GM12878 (cell line): Measurements from ENCODE around the gene GUCA1A. TPM values are rescaled to one million over a fixed set of nuclear protein-coding genes. Genes with fewer than 3 reads are reported as not detected.

Experiments
- ATAC-seq: fragments of 200-7000 bp; cut with Tn5 transposase; 3 replicates; pipeline ENCODE4 v1.9.1; 2020; ENCODE audit warnings: mild to moderate bottlenecking, moderate library complexity
- BruUV-seq: library from RNA; stranded (reverse); fragments of 400-500 nt; replicated peaks from 2 replicates; lab custom pipeline; 2021; lab: Mats Ljungman, UMichigan
- CTCF ChIA-PET: fragments of 300-600 bp; sonication (Branson Sonifier 250); formaldehyde crosslinking; extraction: SDS; loops from one replicate; lab custom pipeline; 2021; ENCODE audit warnings: inconsistent platforms; lab: Yijun Ruan, JAX
- POLR2A ChIA-PET: fragments of 350-600 bp; formaldehyde crosslinking; extraction: SDS; loops from one replicate; lab custom pipeline; 2021; ENCODE audit warnings: inconsistent platforms; lab: Charles Lee
- RAD21 ChIA-PET: fragments of 300-600 bp; sonication (Branson Sonifier 250); formaldehyde crosslinking; loops from one replicate; lab custom pipeline; 2023; ENCODE audit warnings: antibody characterized with exemption; ENCODE audit not compliant: unreplicated experiment; lab: Charles Lee
- SMC1A ChIA-PET: fragments of 300-600 bp; sonication (Branson Sonifier 250); formaldehyde crosslinking; loops from one replicate; lab custom pipeline; 2023; ENCODE audit not compliant: unreplicated experiment, uncharacterized antibody; lab: Charles Lee
- DNase-seq: peaks from one replicate; pipeline ENCODE4 v3.0.0-alpha.2; 2011; ENCODE audit warnings: low read depth, low spot score
- FAIRE-seq: peaks from 3 replicates; lab custom pipeline; 2011; peaks lifted over from hg19 to GRCh38; lab: Jason Lieb, UNC
- H2AFZ ChIP-seq: 2 replicates; pipeline ENCODE4 v1.6.0; 2011; ENCODE audit warnings: low read depth, low read length, control low read depth; ENCODE audit not compliant: control insufficient read depth
- H3K27ac ChIP-seq: 2 replicates; pipeline ENCODE4 v1.5.1; 2011; ENCODE audit warnings: control low read depth; ENCODE audit not compliant: control insufficient read depth, insufficient read depth
- H3K27me3 ChIP-seq, 2 experiments: replicated peaks in 1 of 2; 2 replicates each; pipeline versions ENCODE4 v1.6.0 to v1.6.1; 2011; ENCODE audit warnings: low read length in 1 of 2; ENCODE audit not compliant: control insufficient read depth in 2 of 2, insufficient read depth in 2 of 2
- H3K36me3 ChIP-seq, 2 experiments: 2 replicates each; pipeline ENCODE4 v1.5.1; 2011; ENCODE audit warnings: low read length in 1 of 2; ENCODE audit not compliant: control insufficient read depth in 2 of 2, insufficient read depth in 2 of 2
- H3K4me1 ChIP-seq: 2 replicates; pipeline ENCODE4 v1.6.1; 2011; ENCODE audit warnings: mild to moderate bottlenecking, low read length, moderate library complexity, mixed read lengths; ENCODE audit not compliant: control insufficient read depth, insufficient read depth
- H3K4me2 ChIP-seq: 2 replicates; pipeline ENCODE4 v1.6.0; 2011; ENCODE audit warnings: control low read depth; ENCODE audit not compliant: control insufficient read depth, insufficient read depth
- H3K4me3 ChIP-seq: fragments of 200-600 bp; sonication (generic); 2 replicates; pipeline ENCODE4 v1.5.1; 2016
- H3K79me2 ChIP-seq: 2 replicates; pipeline ENCODE4 v1.6.0; 2011; ENCODE audit warnings: low read length; ENCODE audit not compliant: control insufficient read depth, insufficient read depth
- H3K9ac ChIP-seq: 2 replicates; pipeline ENCODE4 v1.8.0; 2011; ENCODE audit warnings: low read length, control low read depth, mixed read lengths; ENCODE audit not compliant: control insufficient read depth, insufficient read depth
- H3K9me3 ChIP-seq: replicated peaks from 3 replicates; pipeline ENCODE4 v1.5.1; 2011; ENCODE audit warnings: mild to moderate bottlenecking, low read length; ENCODE audit not compliant: control insufficient read depth, insufficient read depth
- H4K20me1 ChIP-seq: 2 replicates; pipeline ENCODE4 v1.6.0; 2011; ENCODE audit not compliant: control insufficient read depth, insufficient read depth
- BHLHE40 ChIP-seq, 2 experiments: fragments of 450-650 bp in 1 of 2; IDR thresholded peaks; 2 replicates each; pipeline ENCODE4 v1.6.1; 2011 to 2017; ENCODE audit warnings: low read depth in 2 of 2, borderline replicate concordance in 1 of 2, improper control_type of control experiment in 1 of 2, low read length in 1 of 2, mild to moderate bottlenecking in 1 of 2
- CBX3 ChIP-seq: fragments of 200-600 bp; sonication (generic); IDR thresholded peaks from 2 replicates; pipeline ENCODE4 v1.6.1; 2016; ENCODE audit warnings: low read depth, borderline replicate concordance
- CREB1 ChIP-seq: IDR thresholded peaks from 2 replicates; pipeline ENCODE4 v1.6.1; 2012; ENCODE audit warnings: low read depth, mild to moderate bottlenecking, inconsistent platforms
- CREM ChIP-seq: IDR thresholded peaks from 2 replicates; pipeline ENCODE4 v1.6.1; 2014; ENCODE audit warnings: antibody characterized with exemption, low read depth
- ETV6 ChIP-seq, 2 experiments: fragments of 450-650 bp in 1 of 2; IDR thresholded peaks in 1 of 2; conservative IDR thresholded peaks in 1 of 2; 2 replicates each; pipeline ENCODE4 v1.6.1; 2014; ENCODE audit warnings: antibody characterized with exemption in 1 of 2, borderline replicate concordance in 1 of 2, low read depth in 1 of 2, mild to moderate bottlenecking in 1 of 2, moderate library complexity in 1 of 2
- FOXK2 ChIP-seq: fragments of 450-650 bp; IDR thresholded peaks from 2 replicates; pipeline ENCODE4 v1.6.1; 2017; ENCODE audit warnings: mild to moderate bottlenecking, moderate library complexity
- HCFC1 ChIP-seq: fragments of 150-350 bp; IDR thresholded peaks from 2 replicates; pipeline ENCODE4 v1.6.1; 2014; ENCODE audit warnings: low read length
- KAT2A ChIP-seq: conservative IDR thresholded peaks from 2 replicates; pipeline ENCODE4 v1.6.1; 2011; ENCODE audit warnings: low read depth, low read length; ENCODE audit not compliant: control insufficient read depth
- KLF5 ChIP-seq: fragments of 450-650 bp; IDR thresholded peaks from 2 replicates; pipeline ENCODE4 v1.6.1; 2014; ENCODE audit warnings: mild to moderate bottlenecking; ENCODE audit not compliant: partially characterized antibody
- LARP7 ChIP-seq: fragments of 450-650 bp; IDR thresholded peaks from 2 replicates; pipeline ENCODE4 v1.6.1; 2017; ENCODE audit warnings: mild to moderate bottlenecking
- NFYA ChIP-seq: IDR thresholded peaks from 2 replicates; pipeline ENCODE4 v1.6.1; 2011; ENCODE audit warnings: low read depth, mild to moderate bottlenecking, low read length, improper control_type of control experiment, borderline replicate concordance
- PAX5 ChIP-seq: IDR thresholded peaks from 2 replicates; pipeline ENCODE4 v1.6.1; 2011; ENCODE audit warnings: low read depth, low read length, borderline replicate concordance
- RAD21 ChIP-seq: IDR thresholded peaks from 2 replicates; pipeline ENCODE4 v1.6.1; 2011; ENCODE audit warnings: mild to moderate bottlenecking, low read depth, low read length, moderate library complexity; ENCODE audit not compliant: insufficient read depth
- STAT1 ChIP-seq: fragments of 450-650 bp; conservative IDR thresholded peaks from 2 replicates; pipeline ENCODE4 v1.6.1; 2014; ENCODE audit warnings: antibody characterized with exemption, mild to moderate bottlenecking
- ZNF217 ChIP-seq: fragments of 450-650 bp; IDR thresholded peaks from 2 replicates; pipeline ENCODE4 v1.6.1; 2017; ENCODE audit warnings: antibody characterized with exemption, mild to moderate bottlenecking
- ZNF24 ChIP-seq: fragments of 450-650 bp; IDR thresholded peaks from 2 replicates; pipeline ENCODE4 v1.6.1; 2017; ENCODE audit warnings: antibody characterized with exemption, mild to moderate bottlenecking
- ZZZ3 ChIP-seq: IDR thresholded peaks from 2 replicates; pipeline ENCODE4 v1.6.1; 2011; ENCODE audit warnings: low read depth; ENCODE audit not compliant: control insufficient read depth, insufficient read length
- WGBS: methylation state at CpG from one replicate; pipeline ENCODE4 v1.1.6; 2016; ENCODE audit warnings: low lambda C conversion rate; ENCODE audit not compliant: insufficient replicate concordance, insufficient coverage; ENCODE audit errors: missing lambda C conversion rate; 5-methylcytosine and 5-hydroxymethylcytosine counted together
- in situ Hi-C: fragments of 300-500 bp; cut with MboI; formaldehyde crosslinking; loops from 9 replicates; pipeline ENCODE4 v1.14.3; 2018; ENCODE audit warnings: mixed read lengths
- intact Hi-C: fragments of 100-400 bp; cut with micrococcal nuclease; formaldehyde crosslinking; loops from one replicate; pipeline ENCODE4 v1.14.2; 2022; ENCODE audit not compliant: unreplicated experiment
- polyA plus RNA-seq, 11 experiments: library from polyadenylated mRNA; depleted of rRNA in 4 of 11; unstranded in 6 of 11; stranded (reverse) in 5 of 11; fragments of >200 nt; fragmentation: Nextera tagmentation in 4 of 11; fragmentation: Illumina TruSeq in 1 of 11; extraction: Ambion mirVana in 4 of 11; extraction: Trizol in 1 of 11; gene quantifications; 1 replicate in 1 of 11; 2 replicates in 10 of 11; pipeline versions ENCODE4 v1.2.1 to v1.2.3, GENCODE V29; 2011 to 2016; ENCODE audit warnings: inconsistent platforms in 2 of 11, missing spikeins in 2 of 11, low read depth in 1 of 11
- total RNA-seq, 4 experiments: library from RNA; depleted of rRNA in 3 of 4; stranded (reverse); fragments of >200 nt in 3 of 4; fragmentation: Illumina TruSeq in 1 of 4; extraction: Trizol in 1 of 4; gene quantifications; 2 replicates each; pipeline versions ENCODE4 v1.2.1 to v1.2.3, GENCODE V29; 2013 to 2021
- TF ChIP-seq, protein P1 (sequence below): fragments of 450-650 bp; IDR thresholded peaks from 2 replicates; pipeline ENCODE4 v1.6.1; 2017; ENCODE audit warnings: mild to moderate bottlenecking
- TF ChIP-seq, protein P2 (sequence below): IDR thresholded peaks from 2 replicates; pipeline ENCODE4 v1.6.1; 2011; ENCODE audit warnings: low read depth, mild to moderate bottlenecking, low read length, moderate library complexity, borderline replicate concordance; ENCODE audit errors: extremely low read depth
- TF ChIP-seq, protein P3 (sequence below): IDR thresholded peaks from 2 replicates; pipeline ENCODE4 v1.6.1; 2012; ENCODE audit warnings: low read length, inconsistent platforms

Gene GUCA1A
- total and polyA plus RNA-seq, 10 of the 15 experiments (the other 5 are each of a cell fraction or from before 2014, with no cell fraction given) = not detected

DNA sequence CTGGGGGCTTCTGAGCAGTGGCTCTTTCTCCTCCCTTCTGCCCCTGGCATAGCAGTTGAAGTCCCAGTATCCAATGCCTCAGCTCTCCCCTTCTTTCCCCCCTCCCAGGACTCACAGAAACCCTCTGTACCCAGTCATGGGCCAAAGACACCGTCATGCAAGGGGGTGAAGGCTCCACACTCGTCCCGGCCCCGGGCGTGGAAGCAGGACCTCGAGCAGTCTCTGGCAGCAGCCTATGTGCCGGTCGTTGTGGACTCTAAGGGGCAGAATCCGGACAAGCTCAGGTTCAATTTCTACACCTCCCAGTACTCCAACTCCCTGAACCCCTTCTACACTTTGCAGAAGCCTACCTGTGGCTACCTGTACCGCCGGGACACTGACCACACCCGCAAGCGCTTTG, 10.4 kb upstream of the GUCA1A start:
- intact Hi-C loops (no loop called here), in situ Hi-C loops (no loop called here)
- DNase-seq = no peak
- TF ChIP-seq ZNF24 (no peak), RAD21 (no peak), CREM (no peak), ZNF217 (no peak), FOXK2 (no peak), LARP7 (no peak), KAT2A (no peak), NFYA (no peak), CBX3 (no peak), KLF5 (no peak), STAT1 (no peak), PAX5 (no peak), CREB1 (no peak), HCFC1 (no peak), BHLHE40 (IDR thresholded peaks at IDR 0.05; ENCODE audit: borderline replicate concordance in 1 of 2, low read depth in 2 of 2, low read length in 1 of 2) (no peak), ZZZ3 (no peak), ETV6 (conservative IDR thresholded peaks at IDR 0.05 in 1 of 2, IDR thresholded peaks at IDR 0.05 in 1 of 2; ENCODE audit: borderline replicate concordance in 1 of 2, low read depth in 1 of 2) (no peak)
- TF ChIP-seq, protein P1, sequence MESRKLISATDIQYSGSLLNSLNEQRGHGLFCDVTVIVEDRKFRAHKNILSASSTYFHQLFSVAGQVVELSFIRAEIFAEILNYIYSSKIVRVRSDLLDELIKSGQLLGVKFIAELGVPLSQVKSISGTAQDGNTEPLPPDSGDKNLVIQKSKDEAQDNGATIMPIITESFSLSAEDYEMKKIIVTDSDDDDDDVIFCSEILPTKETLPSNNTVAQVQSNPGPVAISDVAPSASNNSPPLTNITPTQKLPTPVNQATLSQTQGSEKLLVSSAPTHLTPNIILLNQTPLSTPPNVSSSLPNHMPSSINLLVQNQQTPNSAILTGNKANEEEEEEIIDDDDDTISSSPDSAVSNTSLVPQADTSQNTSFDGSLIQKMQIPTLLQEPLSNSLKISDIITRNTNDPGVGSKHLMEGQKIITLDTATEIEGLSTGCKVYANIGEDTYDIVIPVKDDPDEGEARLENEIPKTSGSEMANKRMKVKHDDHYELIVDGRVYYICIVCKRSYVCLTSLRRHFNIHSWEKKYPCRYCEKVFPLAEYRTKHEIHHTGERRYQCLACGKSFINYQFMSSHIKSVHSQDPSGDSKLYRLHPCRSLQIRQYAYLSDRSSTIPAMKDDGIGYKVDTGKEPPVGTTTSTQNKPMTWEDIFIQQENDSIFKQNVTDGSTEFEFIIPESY = no peak
- TF ChIP-seq, protein P2, sequence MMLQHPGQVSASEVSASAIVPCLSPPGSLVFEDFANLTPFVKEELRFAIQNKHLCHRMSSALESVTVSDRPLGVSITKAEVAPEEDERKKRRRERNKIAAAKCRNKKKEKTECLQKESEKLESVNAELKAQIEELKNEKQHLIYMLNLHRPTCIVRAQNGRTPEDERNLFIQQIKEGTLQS = no peak
- TF ChIP-seq, protein P3, sequence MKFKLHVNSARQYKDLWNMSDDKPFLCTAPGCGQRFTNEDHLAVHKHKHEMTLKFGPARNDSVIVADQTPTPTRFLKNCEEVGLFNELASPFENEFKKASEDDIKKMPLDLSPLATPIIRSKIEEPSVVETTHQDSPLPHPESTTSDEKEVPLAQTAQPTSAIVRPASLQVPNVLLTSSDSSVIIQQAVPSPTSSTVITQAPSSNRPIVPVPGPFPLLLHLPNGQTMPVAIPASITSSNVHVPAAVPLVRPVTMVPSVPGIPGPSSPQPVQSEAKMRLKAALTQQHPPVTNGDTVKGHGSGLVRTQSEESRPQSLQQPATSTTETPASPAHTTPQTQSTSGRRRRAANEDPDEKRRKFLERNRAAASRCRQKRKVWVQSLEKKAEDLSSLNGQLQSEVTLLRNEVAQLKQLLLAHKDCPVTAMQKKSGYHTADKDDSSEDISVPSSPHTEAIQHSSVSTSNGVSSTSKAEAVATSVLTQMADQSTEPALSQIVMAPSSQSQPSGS = no peak
- Histone ChIP-seq H4K20me1 (no peaks in the 10 kb centered on the region), H3K4me2 (no peak overlapping the region), H3K9me3 (no peaks in the 10 kb centered on the region), H3K9ac (no peak overlapping the region), H2AFZ (no peak overlapping the region), H3K4me1 (no peaks in the 10 kb centered on the region), H3K27me3 (peaks cover 0 to 2% of the 10 kb centered on the region in 2 experiments; a peak in 2 of 4 replicates), H3K36me3 (no peaks in the 10 kb centered on the region), H3K79me2 (no peaks in the 10 kb centered on the region), H3K27ac (no peak overlapping the region), H3K4me3 (no peak overlapping the region)
- no TSS peak for BruUV-seq
- SMC1A ChIA-PET = interaction anchor here (0.5 kb wide), 1 partner anchor 72 kb away, joined by 3 read pairs; no protein-coding TSS in a partner anchor
- no peak for ATAC-seq
- WGBS = 57% methylated on average over 13 of the region's 13 CpGs
- RAD21 ChIA-PET = no interaction called here
- FAIRE-seq = no peak
- POLR2A ChIA-PET = interaction anchor here (0.6 kb wide), 1 partner anchor 415 kb away, joined by 3 read pairs; no protein-coding TSS in a partner anchor
- CTCF ChIA-PET = interaction anchor here (0.5 to 1.5 kb wide), 2 partner anchors 52 to 489 kb away, joined by 3 to 4 read pairs; no protein-coding TSS in a partner anchor
